ENCODE measurements around the gene LPCAT1.
"Not testable (repeated sequence)": the region's sequence is repeated elsewhere in the genome, so short reads cannot be mapped to it uniquely, and the experiment has no call there.

Gene LPCAT1

DNA sequence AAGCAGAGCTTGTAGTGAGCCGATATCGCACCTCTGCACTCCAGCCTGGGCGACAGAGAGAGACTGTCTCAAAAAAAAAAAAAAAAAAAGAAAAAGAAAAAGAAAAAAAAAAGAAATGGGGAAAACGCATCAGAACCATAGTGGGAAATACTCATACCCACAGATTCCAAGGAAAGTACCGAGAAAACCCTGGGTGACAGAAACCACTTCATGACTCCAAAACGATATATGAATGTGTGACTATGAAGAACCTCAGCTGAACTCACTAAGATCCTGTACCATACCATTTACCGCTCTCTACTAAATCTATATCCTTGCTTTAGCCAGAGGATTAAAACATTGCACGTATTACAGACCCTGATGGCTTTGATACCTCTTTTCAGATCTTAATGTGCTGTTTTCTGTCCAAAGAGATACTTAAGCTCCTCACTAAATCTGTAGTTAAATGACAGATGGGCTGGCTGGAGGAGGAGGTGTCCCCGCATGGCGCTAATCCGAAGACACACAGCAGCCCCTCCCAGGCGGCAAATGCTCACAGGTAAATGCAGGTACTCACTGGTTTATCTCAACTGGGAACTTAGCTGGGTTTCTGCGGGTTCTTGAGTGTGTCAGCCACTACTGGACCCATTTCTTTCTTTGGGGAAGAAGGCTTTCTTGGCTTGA, 2.8 kb downstream of the LPCAT1 start:
- DNase-seq: no peak

DNA sequence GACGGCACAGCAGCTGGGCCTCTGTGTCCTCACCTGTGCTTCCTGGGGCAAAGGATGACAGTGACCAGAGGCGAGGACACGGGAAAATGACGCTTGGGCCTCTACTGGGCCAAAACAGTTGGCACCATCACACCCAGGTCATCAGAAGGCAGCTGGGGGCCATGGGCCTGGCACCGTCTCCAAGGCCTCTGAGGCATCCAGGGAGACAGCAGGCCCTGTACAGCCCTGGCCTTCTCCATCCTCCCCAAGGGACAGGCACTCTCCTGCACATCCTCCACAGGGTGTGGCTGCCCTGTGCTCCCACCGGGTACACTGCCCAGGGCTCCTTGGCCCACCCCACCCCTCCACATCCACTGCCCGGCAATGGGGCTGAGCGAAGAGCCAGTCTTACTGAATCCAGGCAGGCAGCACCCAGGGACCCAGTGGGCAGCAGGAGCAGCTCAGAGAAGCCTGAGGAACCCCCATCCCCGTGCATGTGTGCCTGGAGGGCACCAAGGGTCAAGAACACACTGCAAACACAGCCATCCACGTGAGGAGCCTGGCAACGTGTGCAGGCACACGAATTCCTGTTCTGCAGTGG, 4.0 kb downstream of the LPCAT1 start:
- DNase-seq: no peak

DNA sequence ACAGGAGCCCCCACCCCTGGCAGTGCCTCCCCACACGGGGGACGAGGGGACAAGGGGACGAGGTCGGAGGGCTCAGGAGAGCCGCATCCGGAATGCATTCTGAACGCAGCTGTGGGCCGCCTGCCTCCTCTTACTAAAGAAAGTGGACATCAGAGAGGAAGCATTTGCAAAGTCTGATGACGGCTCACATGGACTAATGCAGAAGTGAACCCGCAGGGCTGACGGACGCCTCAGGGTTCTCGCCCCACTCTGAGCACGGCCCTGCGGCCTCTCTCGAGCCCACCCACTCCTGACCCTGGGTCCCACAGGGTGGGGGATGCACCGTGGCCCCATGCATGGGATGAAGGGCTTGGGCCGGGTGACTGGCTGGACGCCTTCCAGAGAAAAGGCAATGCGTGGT, 5.9 kb downstream of the LPCAT1 start:
- DNase-seq: no peak

DNA sequence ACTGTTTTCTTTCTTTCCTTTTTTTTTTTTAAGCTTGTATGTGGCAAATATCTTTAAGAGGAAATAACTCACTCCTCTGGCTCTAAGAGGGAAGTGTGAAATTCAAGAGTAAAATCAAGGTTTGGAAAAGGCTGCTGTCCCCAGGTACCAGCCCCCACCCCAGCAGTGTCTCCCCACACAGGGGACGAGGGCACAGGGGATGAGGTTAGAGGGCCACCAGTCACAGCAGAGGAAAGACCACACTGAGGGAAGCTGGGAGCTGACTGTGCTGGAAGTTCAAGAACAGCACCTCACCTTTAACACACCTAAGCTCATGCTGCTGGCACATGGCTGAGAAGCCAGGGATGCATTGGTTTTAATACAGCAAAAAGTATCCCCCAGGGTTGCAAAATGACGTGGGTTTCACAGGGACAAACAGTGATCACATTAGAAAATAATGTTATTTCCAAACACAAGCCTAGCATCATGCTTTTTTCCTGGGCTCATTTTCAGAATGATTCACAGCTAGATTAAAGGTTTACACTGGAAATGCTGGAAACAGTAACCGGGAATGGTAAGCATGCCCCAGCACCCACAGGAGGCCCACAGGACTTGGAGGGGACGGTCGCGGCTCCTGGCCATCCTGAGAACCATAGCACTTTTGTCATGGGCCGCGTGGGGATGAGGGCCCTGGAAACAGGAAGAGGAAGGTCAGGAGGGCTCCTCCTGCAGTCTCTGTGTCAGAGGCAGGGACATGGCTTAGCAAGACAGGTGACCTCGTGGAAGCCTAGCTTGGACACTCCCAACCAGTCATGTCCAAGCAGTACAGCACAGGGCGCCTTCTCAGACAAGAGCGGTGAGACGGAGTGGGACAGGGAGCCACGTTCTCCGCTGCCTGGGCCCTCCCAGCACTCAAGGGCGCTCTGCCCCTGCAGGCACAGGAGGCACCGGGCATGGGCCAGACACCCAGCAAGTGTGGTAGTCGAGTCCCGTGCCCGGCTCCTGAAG, 6.9 kb downstream of the LPCAT1 start:
- no peak for DNase-seq

DNA sequence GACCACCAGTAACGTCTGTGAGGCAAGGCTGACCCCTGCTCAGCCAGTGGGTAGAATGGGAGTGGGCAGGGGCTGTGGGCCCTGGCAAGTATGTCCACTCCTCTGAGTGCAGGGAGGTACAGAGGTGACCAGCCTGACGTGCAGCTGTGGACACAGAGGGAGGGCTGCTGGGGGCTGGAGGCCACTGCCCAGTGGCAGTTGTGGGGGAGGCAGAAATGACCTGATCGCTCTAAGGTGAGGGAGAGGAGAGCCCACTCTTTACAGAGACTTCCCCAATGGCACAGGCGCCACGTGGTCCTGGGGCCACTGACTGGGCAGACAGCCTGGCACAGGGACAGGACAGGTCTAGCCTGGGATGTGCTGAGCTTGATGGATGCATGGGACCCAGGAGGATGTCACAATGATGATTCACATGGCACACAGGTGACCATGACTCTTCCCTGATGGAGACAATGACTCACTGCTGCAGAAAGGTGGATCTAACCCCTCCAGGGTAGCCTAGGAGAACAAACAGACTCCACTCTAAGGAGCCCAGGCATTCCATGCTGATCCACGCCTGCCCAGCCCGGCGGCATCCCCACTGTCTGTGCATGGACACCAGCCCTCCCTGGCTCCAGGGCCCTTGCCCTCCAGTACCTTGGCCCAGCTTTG, 7.7 kb downstream of the LPCAT1 start:
- DNase-seq: no peak

DNA sequence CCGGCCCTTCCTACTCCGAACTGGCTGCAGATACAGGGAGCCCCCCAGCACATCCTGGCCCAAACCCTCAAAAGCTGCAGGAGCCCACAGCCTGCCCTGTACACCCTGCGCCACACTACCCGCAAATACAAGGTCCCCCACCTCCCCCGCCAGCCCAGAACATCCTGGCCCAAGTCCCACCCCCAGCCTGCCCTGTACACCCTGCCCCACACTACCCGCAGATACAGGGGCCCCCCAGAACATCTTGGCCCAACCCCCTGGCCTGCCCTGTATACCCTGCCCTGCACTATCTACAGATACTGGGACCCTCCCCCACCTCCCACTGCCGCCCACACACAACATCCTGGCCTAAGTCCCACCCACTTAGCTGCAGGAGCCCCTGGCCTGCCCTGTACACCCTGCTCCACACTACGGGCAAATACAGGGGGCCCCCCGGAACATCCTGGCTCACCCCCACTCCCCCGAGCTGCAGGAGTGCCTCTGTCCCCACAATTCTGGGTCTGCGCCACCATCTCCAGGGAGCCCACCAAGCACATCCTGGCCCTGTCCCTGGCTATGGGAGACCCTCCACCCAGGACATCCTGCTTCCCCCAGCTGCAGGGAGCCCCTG, 8.3 kb downstream of the LPCAT1 start:
- DNase-seq: no peak

DNA sequence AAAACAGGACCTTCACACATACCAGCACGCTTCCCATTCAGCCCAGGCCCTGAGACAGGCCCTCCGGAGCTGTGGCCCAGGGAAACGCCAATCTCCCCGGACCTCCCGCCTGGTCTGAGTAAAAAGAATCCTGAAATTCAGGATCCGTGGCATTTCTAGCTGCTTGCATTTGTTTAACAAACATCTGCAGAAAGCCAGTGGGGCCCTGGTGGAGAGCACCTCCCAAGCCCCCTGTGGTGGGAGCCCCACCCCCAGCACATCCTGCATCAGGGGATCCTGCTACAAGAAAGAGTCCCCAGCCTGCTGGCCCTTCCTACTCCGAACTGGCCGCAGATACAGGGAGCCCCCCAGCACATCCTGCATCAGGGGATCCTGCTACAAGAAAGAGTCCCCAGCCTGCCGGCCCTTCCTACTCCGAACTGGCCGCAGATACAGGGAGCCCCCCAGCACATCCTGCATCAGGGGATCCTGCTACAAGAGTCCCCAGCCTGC, 8.9 kb downstream of the LPCAT1 start:
- not testable (repeated sequence) for DNase-seq

DNA sequence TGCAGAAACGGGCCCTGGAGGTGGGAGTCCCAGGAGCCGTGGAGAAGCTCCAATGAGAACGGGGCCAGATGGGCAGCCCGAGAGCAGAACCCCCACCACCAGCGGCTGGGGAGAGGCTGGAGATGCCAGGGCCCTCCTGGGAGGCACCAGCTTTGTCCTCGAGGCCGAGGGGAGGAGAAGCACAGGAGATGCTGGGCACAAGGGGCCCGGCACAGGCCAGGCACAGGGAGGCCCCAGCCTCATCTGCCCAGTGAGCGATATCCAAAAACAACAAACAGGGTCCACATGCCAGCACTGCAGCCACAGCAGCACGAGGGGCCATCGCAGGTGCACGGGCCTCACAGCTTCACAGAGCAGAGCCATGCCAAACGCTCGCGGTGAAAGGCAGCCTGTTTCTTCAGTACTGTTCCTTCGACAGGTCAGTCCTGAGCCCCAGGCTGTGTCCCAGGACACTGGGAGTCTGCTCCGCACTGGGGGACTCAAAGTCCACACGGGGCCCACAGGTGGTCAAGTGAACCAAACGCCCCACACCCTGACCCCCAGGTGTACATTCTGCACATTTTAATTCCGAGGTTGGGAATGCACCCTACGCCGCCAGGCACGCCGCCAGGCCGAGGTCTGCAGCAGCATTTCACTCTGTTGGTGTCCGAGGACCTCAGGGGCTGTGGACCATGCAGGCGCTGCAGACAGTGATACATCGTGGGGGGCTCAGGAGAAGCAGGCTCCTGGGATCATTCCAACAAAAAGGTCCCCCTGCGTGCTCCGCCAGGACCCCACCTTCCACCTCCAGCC, 9.5 kb downstream of the LPCAT1 start:
- DNase-seq: no peak

DNA sequence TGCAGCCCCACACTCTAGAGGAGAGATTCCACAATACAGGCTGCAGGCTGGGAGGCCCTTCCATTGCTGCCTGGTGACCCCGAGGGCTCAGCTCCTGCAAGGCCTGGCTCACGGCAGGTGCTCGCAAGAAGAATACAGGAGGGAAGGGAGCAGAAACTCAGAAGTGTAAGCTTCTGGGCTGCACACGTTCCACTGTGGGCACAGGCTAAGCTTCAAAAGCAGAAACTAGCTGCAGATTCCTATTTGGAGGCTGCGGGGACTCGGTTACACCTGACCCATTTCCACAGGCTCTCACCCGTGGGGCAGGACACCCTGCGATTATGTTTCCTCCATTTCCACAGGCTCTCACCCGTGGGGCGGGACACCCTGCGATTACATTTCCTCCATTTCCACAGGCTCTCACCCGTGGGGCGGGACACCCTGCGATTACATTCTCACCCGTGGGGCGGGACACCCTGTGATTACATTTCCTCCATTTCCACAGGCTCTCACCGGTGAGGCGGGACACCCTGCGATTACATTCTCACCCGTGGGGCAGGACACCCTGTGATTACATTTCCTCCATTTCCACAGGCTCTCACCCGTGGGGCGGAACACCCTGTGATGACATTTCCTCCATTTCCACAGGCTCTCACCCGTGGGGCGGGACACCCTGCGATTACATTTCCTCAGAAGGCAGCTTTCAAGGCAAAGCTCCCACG, 10.3 kb downstream of the LPCAT1 start:
- DNase-seq: no peak

DNA sequence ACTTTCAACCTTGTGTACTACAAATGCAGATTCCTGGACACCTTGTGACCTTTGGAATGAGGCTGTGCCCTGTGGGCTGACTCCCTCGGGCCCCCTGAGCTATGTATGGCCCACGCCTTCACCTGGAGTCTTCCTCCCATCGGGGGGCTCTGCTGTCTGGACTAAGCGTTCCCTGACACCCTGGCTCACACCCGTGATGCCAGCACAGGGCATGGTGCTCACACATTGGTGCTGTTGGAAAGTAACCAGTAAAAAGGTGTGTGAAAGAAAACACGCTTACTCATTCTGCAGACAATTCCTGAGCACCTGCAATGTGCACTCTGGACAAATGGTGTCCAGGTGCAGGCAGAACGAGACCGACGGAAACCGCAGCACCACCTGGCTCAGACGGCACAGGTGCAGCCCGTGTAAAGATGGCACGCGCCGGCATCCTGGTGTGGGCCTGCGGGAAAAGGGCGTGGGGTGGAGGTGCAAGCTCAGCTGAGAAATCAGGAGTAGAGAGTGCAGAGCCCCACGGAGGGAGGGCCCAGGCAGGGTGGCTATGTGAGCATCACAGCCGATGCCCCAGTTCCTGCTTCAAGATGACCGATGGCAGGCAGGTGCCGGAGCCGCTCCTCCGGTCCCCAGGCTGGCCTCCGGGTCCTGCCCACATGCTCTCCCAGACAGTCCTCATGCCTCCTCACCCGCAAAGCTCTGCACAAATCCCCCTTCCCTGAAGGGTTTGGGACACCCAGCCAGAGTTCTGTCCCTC, 11.0 kb downstream of the LPCAT1 start:
- DNase-seq: no peak

DNA sequence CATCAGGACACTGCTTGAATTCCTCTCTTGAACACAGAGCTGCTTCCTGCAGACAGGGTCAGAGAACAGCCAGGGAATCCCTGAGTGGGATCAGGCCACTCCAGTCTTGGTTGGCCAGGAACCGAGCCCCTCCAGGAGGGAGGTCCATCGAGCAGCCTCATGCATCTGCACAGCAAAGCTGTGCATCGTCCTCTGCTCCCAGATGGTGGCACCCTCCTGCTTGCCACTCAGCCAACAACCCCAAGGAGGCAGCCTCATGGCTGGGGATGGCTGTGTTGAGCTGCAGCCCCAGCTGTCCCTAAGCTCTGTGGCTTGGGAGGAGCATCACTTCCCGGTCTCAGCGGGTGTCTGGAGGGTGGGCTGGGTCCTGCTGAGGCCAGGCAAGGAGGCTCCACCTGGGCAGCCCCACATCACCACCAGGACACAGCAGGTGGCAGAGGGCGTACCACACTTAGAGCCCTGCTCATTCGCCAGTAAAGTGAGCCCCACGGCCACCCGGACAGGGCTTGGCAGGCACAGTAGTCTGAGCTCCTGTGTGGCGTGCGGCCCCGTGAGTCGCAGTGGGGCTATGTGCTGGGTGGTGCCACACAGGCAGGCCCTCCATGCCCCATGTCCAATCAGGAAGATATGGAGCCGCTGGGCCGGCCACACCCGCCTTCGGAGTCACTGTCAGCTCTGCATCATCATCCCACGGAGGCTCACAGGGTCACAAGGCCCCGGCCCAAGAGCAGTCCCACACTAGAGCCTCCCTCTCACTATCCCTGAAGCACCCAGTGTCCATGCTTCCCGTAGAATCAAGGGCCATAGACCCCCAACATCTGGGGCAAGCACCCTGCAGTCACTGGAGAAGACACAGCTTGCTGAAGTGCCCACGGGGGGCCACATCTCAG, 11.9 kb downstream of the LPCAT1 start:
- no peak for DNase-seq

DNA sequence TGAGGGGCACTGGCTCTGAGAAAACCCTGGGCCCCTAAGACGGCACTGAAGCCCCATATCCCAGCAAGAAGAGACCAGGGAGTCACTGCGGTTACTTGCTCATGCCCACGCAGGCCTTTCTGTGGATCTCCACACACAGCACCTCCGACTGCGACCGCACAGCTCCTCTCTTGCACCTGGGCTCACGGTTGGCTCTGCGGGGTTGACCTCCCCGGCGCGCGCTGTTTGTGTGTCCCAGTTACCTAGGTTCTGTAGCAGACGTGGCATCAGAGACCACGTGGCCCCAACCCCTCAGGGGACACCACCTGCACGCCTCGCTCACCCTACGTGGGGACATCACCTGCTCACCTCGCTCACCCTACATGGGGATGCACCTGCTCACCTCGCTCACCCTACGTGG, 12.7 kb downstream of the LPCAT1 start:
- DNase-seq: no peak

DNA sequence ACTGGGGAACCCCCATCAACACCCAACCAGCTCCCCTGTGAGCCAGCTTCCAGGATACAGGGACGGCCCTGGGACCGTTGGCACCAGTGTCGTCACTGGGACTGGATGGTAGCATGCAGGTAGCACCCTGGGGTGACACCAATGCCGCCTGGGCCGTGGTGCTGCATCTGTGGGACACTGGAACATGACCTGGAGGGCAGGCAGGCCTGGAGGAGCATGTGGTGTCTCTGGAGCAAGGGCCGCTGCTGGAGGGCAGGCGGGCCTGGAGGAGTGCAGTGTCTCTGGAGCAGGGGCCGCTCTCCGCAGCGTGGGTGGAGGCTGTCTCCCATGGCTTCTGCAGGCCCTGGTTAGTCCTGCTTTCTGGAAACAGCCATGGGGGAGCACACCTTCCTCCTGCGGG, 13.1 kb downstream of the LPCAT1 start:
- DNase-seq: no peak

DNA sequence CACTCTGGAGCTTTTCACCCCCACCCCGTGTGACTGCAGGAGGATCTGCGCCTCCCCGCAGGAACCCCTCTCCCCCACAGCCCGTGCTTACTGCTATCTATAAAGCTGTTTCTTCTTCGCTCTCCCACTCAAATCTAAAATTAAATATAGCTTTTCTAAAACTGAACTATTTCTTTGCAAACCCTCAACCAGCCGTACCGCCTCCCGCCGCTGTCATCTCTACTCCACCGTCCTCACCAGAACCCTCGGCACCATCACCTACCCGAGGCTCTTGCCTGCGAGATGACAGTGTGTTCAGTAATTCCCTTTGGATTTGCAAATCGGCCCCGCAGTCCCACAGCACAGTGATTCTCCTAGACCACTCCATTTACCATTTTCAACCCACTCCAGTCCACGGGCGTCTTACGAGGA, 13.6 kb downstream of the LPCAT1 start:
- DNase-seq: no peak

DNA sequence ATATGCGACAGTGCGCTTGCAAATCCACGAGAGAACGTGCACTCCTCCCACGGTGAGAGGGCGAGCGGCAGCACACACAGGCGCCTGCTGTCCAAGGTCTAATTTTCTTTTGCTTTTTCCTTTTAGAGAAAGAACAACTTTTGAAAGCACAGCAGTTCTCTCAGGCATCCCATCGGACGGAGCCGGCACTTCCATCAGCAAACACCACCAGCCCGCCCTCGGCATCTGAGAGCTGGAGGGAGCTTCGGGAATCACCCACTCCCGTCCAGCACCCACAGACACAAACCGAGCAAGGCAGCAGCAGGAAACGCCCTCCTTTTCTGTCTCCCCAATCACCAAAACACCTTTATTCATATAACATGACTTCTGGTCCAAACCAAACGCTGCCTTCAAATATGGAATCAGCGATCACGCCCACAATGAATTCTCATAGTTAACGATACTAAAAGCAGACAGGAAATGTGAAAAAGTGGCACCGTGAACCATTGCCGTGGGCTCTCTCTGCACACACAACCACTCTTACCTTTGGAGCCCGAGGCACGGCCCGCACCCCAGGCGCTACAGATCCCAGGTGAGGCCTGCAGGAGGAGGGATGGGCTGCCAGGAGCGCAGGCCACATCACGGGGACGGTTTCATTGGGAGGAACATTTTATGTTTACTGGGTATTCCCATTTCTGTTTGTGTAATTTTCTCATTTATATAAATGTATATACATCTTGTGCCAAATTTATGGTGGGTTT, 14.2 kb downstream of the LPCAT1 start:
- no peak for DNase-seq

DNA sequence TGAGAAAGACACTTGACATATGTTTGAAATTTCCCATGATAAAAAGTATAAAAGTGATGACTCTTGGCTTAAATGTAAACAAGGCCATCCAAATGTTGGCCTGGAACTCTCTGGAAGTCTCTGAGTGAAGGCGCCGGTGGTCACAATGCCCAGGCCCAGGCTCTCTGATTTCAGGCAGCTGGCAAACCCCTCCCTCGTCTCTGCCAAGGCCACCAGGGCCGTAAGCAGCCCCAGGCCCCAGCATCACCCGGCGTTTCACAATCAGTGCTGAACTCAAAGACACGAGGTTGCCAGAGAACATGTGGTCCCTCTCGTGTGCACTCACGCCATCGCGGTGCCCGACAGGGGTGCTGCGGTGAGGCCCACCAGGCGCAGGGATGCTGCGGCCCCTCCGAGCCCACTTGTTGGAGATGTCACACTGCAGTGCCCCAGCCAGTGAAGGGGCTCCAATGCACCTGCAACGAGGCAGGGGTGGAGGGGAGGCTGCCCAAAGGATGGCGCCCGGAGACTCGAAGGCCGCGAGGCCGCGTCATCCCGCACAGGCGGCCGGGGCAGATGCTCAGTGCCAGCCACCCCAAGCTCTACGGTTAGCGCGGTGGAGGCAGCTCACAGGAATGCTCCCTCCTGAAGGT, 15.0 kb downstream of the LPCAT1 start:
- no peak for DNase-seq

DNA sequence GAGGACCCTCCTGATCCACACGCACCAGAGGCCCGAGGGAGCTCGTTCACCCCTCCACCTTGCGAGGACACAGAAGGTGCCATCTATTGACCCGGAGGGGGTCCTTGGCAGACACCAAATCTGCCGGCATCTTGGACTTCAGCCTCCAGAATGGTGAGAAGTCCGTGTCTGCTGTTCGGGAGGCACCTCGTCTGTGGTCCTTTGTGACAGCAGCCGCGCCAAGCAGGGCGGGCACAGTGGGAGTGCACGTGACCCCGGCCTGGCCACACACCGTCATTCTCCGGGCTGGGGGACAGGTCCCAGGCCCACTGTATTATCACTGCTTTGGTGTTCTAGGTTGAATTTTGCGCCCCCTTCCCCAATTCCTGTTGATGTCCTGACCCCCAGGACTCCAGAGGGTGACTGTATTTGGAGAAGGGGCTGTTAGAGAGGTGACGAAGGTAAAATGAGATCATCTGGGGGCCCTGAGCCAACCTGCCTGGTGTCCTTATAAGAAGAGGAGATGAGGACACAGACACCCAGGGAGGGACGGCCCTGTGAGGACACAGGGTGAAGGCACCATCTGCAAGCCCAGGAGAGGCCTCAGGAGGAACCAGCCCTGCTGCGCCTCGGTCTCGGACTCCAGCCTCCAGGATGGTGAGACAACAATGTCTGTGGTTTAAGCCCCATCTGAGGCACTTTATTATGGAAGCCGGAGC, 15.7 kb downstream of the LPCAT1 start:
- no peak for DNase-seq

DNA sequence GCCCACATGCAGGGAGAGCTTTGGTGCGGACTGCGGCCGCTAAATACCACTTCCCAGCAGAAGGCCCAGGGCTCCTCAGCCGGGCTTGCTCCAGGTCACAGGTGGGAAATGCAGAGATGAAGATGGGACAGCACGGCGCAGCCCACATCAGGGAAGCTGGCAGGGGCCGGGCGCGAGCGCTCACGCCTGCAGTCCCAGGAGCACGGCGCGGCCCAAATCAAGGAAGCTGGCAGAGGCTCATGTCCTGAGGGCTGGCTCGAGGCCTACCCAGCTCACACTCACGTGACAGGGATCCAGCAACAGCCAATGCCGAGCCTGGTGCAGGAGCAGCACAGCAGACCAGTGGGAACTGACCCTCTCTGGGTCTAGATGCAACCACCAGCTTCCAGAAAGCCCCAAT, 16.3 kb downstream of the LPCAT1 start:
- no peak for DNase-seq

Measured in activated effector memory CD4-positive, alpha-beta T cell treated with Interleukin-2 at 50 U/mL for 16 hours (primary cell).